MM.1S (cell line): ENCODE measurements around the gene CCDC91.

ENCODE experiments used
- DNase-seq: peaks from one replicate; pipeline ENCODE4 v3.0.0-alpha.2; 2015
- H2AFZ ChIP-seq: fragments of 300-600 bp; sonication (generic); 2 replicates; pipeline ENCODE4 v1.6.0; 2016; ENCODE audit warnings: antibody characterized with exemption, low read length
- H3F3A ChIP-seq: fragments of 300-600 bp; sonication (generic); 2 replicates; pipeline ENCODE4 v1.6.1; 2016; ENCODE audit warnings: mild to moderate bottlenecking, antibody characterized with exemption, low read length, moderate library complexity, mixed read lengths; ENCODE audit not compliant: insufficient read depth
- H3K27ac ChIP-seq: fragments of 300-600 bp; sonication (generic); 2 replicates; pipeline ENCODE4 v1.5.1; 2016; ENCODE audit warnings: mild to moderate bottlenecking, low read length
- H3K27me3 ChIP-seq: fragments of 300-600 bp; sonication (generic); replicated peaks from 2 replicates; pipeline ENCODE4 v1.6.0; 2016; ENCODE audit warnings: low read length; ENCODE audit not compliant: insufficient read depth
- H3K36me3 ChIP-seq: fragments of 300-600 bp; sonication (generic); replicated peaks from 2 replicates; pipeline ENCODE4 v1.6.1; 2016; ENCODE audit warnings: mild to moderate bottlenecking, low read length, mixed read lengths; ENCODE audit not compliant: insufficient read depth
- H3K4me1 ChIP-seq: fragments of 300-600 bp; sonication (generic); 2 replicates; pipeline ENCODE4 v1.6.1; 2016; ENCODE audit warnings: low read length, mixed read lengths
- H3K4me2 ChIP-seq: fragments of 300-600 bp; sonication (generic); 2 replicates; pipeline ENCODE4 v1.6.0; 2016; ENCODE audit warnings: low read depth, low read length
- H3K4me3 ChIP-seq: fragments of 300-600 bp; sonication (generic); 2 replicates; pipeline ENCODE4 v1.5.1; 2016; ENCODE audit warnings: low read length, mixed read lengths
- H3K79me2 ChIP-seq: fragments of 300-600 bp; sonication (generic); 2 replicates; pipeline ENCODE4 v1.6.1; 2016; ENCODE audit warnings: mixed run types, low read length, mixed read lengths
- H3K9ac ChIP-seq: fragments of 300-600 bp; sonication (generic); 2 replicates; pipeline ENCODE4 v1.6.1; 2016; ENCODE audit warnings: low read length, mixed read lengths
- H3K9me2 ChIP-seq: fragments of 300-600 bp; sonication (generic); replicated peaks from 2 replicates; pipeline ENCODE4 v1.6.1; 2016; ENCODE audit warnings: mild to moderate bottlenecking, low read length, mixed read lengths; ENCODE audit not compliant: insufficient read depth
- H3K9me3 ChIP-seq: fragments of 300-600 bp; sonication (generic); replicated peaks from 2 replicates; pipeline ENCODE4 v1.6.1; 2016; ENCODE audit warnings: mild to moderate bottlenecking, low read length, mixed read lengths; ENCODE audit not compliant: insufficient read depth
- H4K20me1 ChIP-seq: fragments of 300-600 bp; sonication (generic); 2 replicates; pipeline ENCODE4 v1.6.1; 2016; ENCODE audit warnings: mild to moderate bottlenecking, low read length, moderate library complexity, mixed read lengths; ENCODE audit not compliant: insufficient read depth
- CTCF ChIP-seq: fragments of 300-600 bp; sonication (generic); IDR thresholded peaks from 2 replicates; pipeline ENCODE4 v1.5.1; 2016; ENCODE audit warnings: antibody characterized with exemption, low read length, mixed read lengths
- EZH2 ChIP-seq: fragments of 300-600 bp; sonication (generic); optimal IDR thresholded peaks from 2 replicates; pipeline ENCODE3; 2017; ENCODE audit warnings: low read depth, mild to moderate bottlenecking, antibody characterized with exemption, low read length, mixed read lengths
- EZH2phosphoT487 ChIP-seq: fragments of 300-600 bp; sonication (generic); IDR thresholded peaks from 2 replicates; pipeline ENCODE4 v1.6.1; 2018; ENCODE audit warnings: antibody characterized with exemption, low read length

The CCDC91 gene

GRCh38 chr12:28586481-28586880 is 396.2 kb downstream of the CCDC91 start:
- TF ChIP-seq CTCF (no peak), EZH2 (no peak), EZH2phosphoT487 (no peak)
- Histone ChIP-seq H3F3A (no peaks in the 10 kb centered on the region), H2AFZ (no peak overlapping the region), H3K4me2 (no peak overlapping the region), H3K9me3 (no peaks in the 10 kb centered on the region), H3K4me3 (no peak overlapping the region), H3K79me2 (no peaks in the 10 kb centered on the region), H4K20me1 (no peaks in the 10 kb centered on the region), H3K9ac (no peak overlapping the region), H3K36me3 (no peaks in the 10 kb centered on the region), H3K27ac (no peak overlapping the region), H3K27me3 (no peaks in the 10 kb centered on the region), H3K4me1 (no peaks in the 10 kb centered on the region), H3K9me2 (no peaks in the 10 kb centered on the region)
- DNase-seq: no peak

- TF ChIP-seq CTCF (no peak), EZH2phosphoT487 (no peak), EZH2 (no peak)
- Histone ChIP-seq H4K20me1 (no peaks in the 10 kb centered on the region), H3K27me3 (no peaks in the 10 kb centered on the region), H3K9ac (no peak overlapping the region), H3K4me1 (no peaks in the 10 kb centered on the region), H2AFZ (no peak overlapping the region), H3K9me2 (no peaks in the 10 kb centered on the region), H3K36me3 (no peaks in the 10 kb centered on the region), H3K27ac (no peak overlapping the region), H3K79me2 (no peaks in the 10 kb centered on the region), H3F3A (no peaks in the 10 kb centered on the region), H3K4me2 (no peak overlapping the region), H3K9me3 (no peaks in the 10 kb centered on the region), H3K4me3 (no peak overlapping the region)
- DNase-seq: no peak
Measured at GRCh38 chr12:28591831-28592230, 401.6 kb downstream of the CCDC91 start.
